Skeletal muscle satellite cell (primary cell): ENCODE measurements around the gene IMMP1L.
"Not testable (repeated sequence)": the region's sequence is repeated elsewhere in the genome, so short reads cannot be mapped to it uniquely, and the experiment has no call there.

Source experiments
- H3K27me3 ChIP-seq: 2 replicates; pipeline ENCODE4 v1.7.0; 2013; ENCODE audit warnings: low read length; ENCODE audit not compliant: control insufficient read depth, insufficient read depth
- H3K36me3 ChIP-seq: 2 replicates; pipeline ENCODE4 v1.7.0; 2013; ENCODE audit warnings: mild to moderate bottlenecking, control low read depth, low read length; ENCODE audit not compliant: insufficient read depth
- H3K4me1 ChIP-seq: 2 replicates; pipeline ENCODE4 v1.7.0; 2013; ENCODE audit warnings: low read length; ENCODE audit not compliant: control insufficient read depth, insufficient read depth
- H3K4me2 ChIP-seq: 2 replicates; pipeline ENCODE4 v1.7.0; 2013; ENCODE audit warnings: mild to moderate bottlenecking, low read length
- H3K4me3 ChIP-seq: 2 replicates; pipeline ENCODE4 v1.7.0; 2013; ENCODE audit warnings: low read length
- H3K9ac ChIP-seq: 2 replicates; pipeline ENCODE4 v1.7.0; 2013; ENCODE audit warnings: mild to moderate bottlenecking, low read depth, low read length, moderate library complexity
- H3K9me3 ChIP-seq: replicated peaks from 2 replicates; pipeline ENCODE4 v1.7.0; 2013; ENCODE audit warnings: mild to moderate bottlenecking, control low read depth, low read length

Gene IMMP1L

GRCh38 chr11:31500560-31500959, 8.9 kb downstream of the IMMP1L start:
- Histone ChIP-seq H3K4me1 (peaks cover 4% of the 10 kb centered on the region), H3K9ac (no peak overlapping the region), H3K27me3 (no peaks in the 10 kb centered on the region), H3K4me3 (no peak overlapping the region), H3K9me3 (no peaks in the 10 kb centered on the region), H3K36me3 (no peaks in the 10 kb centered on the region), H3K4me2 (no peak overlapping the region)

- peaks cover 4% of the 10 kb centered on the region for H3K4me1 ChIP-seq
- H3K4me2 ChIP-seq: no peak overlapping the region
- H3K4me3 ChIP-seq: no peak overlapping the region
- H3K27me3 ChIP-seq: no peaks in the 10 kb centered on the region
- H3K9me3 ChIP-seq: no peaks in the 10 kb centered on the region
- no peak overlapping the region for H3K9ac ChIP-seq
- no peaks in the 10 kb centered on the region for H3K36me3 ChIP-seq
Observed at GRCh38 chr11:31499576-31500178, 9.7 kb downstream of the IMMP1L start.

GRCh38 chr11:31493762-31494161, 15.7 kb downstream of the IMMP1L start:
- H3K9ac ChIP-seq, H3K4me1 ChIP-seq, H3K9me3 ChIP-seq, H3K36me3 ChIP-seq, H3K4me2 ChIP-seq, H3K4me3 ChIP-seq, H3K27me3 ChIP-seq: not testable (repeated sequence)

- Histone ChIP-seq H3K4me1 (no peaks in the 10 kb centered on the region), H3K9me3 (no peaks in the 10 kb centered on the region), H3K9ac (no peak overlapping the region), H3K36me3 (no peaks in the 10 kb centered on the region), H3K4me3 (no peak overlapping the region), H3K4me2 (no peak overlapping the region), H3K27me3 (no peaks in the 10 kb centered on the region)
Observed at GRCh38 chr11:31493235-31493634, 16.2 kb downstream of the IMMP1L start.

GRCh38 chr11:31492320-31492913, 17.0 kb downstream of the IMMP1L start:
- Histone ChIP-seq H3K27me3 (no peaks in the 10 kb centered on the region), H3K4me1 (no peaks in the 10 kb centered on the region), H3K36me3 (no peaks in the 10 kb centered on the region), H3K4me2 (no peak overlapping the region), H3K4me3 (no peak overlapping the region), H3K9ac (no peak overlapping the region), H3K9me3 (no peaks in the 10 kb centered on the region)

- Histone ChIP-seq H3K4me1 (no peaks in the 10 kb centered on the region), H3K9ac (no peak overlapping the region), H3K4me2 (no peak overlapping the region), H3K36me3 (no peaks in the 10 kb centered on the region), H3K27me3 (no peaks in the 10 kb centered on the region), H3K4me3 (no peak overlapping the region), H3K9me3 (no peaks in the 10 kb centered on the region)
Observed at GRCh38 chr11:31487848-31488247, 21.6 kb downstream of the IMMP1L start.

- Histone ChIP-seq H3K9me3 (no peaks in the 10 kb centered on the region), H3K4me1 (no peaks in the 10 kb centered on the region), H3K9ac (no peak overlapping the region), H3K36me3 (no peaks in the 10 kb centered on the region), H3K4me2 (no peak overlapping the region), H3K4me3 (no peak overlapping the region), H3K27me3 (no peaks in the 10 kb centered on the region)
Observed at GRCh38 chr11:31484497-31484896, 24.9 kb downstream of the IMMP1L start.

- H3K4me3 ChIP-seq: no peak overlapping the region
- H3K4me1 ChIP-seq: no peaks in the 10 kb centered on the region
- no peaks in the 10 kb centered on the region for H3K36me3 ChIP-seq
- no peak overlapping the region for H3K4me2 ChIP-seq
- H3K9me3 ChIP-seq: no peaks in the 10 kb centered on the region
- no peaks in the 10 kb centered on the region for H3K27me3 ChIP-seq
- H3K9ac ChIP-seq: no peak overlapping the region
Observed at GRCh38 chr11:31480930-31481329, 28.5 kb downstream of the IMMP1L start.

GRCh38 chr11:31479066-31479465, 30.4 kb downstream of the IMMP1L start:
- Histone ChIP-seq H3K9ac (no peak overlapping the region), H3K27me3 (no peaks in the 10 kb centered on the region), H3K4me1 (no peaks in the 10 kb centered on the region), H3K4me2 (no peak overlapping the region), H3K36me3 (no peaks in the 10 kb centered on the region), H3K4me3 (no peak overlapping the region), H3K9me3 (no peaks in the 10 kb centered on the region)

GRCh38 chr11:31478223-31478590, 31.2 kb downstream of the IMMP1L start:
- H3K36me3 ChIP-seq: no peaks in the 10 kb centered on the region
- no peaks in the 10 kb centered on the region for H3K27me3 ChIP-seq
- H3K4me3 ChIP-seq: no peak overlapping the region
- H3K9me3 ChIP-seq: no peaks in the 10 kb centered on the region
- no peaks in the 10 kb centered on the region for H3K4me1 ChIP-seq
- no peak overlapping the region for H3K9ac ChIP-seq
- no peak overlapping the region for H3K4me2 ChIP-seq

- H3K27me3 ChIP-seq: no peaks in the 10 kb centered on the region
- H3K4me1 ChIP-seq: no peaks in the 10 kb centered on the region
- no peak overlapping the region for H3K4me3 ChIP-seq
- no peak overlapping the region for H3K4me2 ChIP-seq
- H3K36me3 ChIP-seq: no peaks in the 10 kb centered on the region
- no peaks in the 10 kb centered on the region for H3K9me3 ChIP-seq
- no peak overlapping the region for H3K9ac ChIP-seq
Observed at GRCh38 chr11:31477528-31478222, 31.7 kb downstream of the IMMP1L start.

- Histone ChIP-seq H3K4me3 (no peak overlapping the region), H3K4me2 (no peak overlapping the region), H3K27me3 (no peaks in the 10 kb centered on the region), H3K9me3 (no peaks in the 10 kb centered on the region), H3K36me3 (no peaks in the 10 kb centered on the region), H3K4me1 (no peaks in the 10 kb centered on the region), H3K9ac (no peak overlapping the region)
Observed at GRCh38 chr11:31474083-31474482, 35.3 kb downstream of the IMMP1L start.
